Measurements from ENCODE around the gene UBE2I.

Gene UBE2I

DNA sequence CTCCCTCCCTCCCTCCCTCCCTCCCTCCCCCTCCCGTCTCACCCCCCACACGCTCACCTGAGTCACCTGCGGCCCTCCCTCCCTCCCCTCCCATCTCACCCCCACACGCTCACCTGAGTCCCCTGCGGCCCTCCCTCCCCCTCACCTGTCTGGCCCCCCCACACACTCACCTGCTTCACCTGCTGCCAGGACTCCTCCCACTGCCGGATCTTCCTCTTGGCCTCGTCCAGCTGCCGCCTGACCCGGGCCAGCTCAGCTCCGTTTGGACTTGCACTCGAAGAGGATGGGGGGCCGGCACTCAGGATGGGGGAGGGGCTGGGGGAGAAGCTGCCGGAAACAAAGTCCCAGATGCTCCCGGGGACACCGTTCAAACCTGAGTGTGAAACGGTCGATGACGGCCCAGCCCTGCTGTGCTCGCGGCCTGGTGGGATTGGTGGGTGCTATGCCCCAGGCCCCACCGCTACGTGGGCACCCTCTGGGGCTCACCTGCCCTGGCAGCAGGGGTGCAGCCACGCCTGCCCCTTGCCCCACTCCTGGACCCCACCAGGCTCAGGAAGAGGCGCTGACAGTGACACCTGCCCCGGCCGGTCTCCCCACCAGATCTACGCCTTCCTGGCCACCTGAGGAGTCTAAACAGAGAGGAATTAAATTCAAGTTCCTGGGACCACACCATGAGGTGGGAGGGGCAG is 58.2 kb downstream of the UBE2I start:
- DNase-seq (ENCODE audit: low read depth): no peak
- H3K4me3 ChIP-seq (ENCODE audit: low read depth, low read length): no peak overlapping the region

DNA sequence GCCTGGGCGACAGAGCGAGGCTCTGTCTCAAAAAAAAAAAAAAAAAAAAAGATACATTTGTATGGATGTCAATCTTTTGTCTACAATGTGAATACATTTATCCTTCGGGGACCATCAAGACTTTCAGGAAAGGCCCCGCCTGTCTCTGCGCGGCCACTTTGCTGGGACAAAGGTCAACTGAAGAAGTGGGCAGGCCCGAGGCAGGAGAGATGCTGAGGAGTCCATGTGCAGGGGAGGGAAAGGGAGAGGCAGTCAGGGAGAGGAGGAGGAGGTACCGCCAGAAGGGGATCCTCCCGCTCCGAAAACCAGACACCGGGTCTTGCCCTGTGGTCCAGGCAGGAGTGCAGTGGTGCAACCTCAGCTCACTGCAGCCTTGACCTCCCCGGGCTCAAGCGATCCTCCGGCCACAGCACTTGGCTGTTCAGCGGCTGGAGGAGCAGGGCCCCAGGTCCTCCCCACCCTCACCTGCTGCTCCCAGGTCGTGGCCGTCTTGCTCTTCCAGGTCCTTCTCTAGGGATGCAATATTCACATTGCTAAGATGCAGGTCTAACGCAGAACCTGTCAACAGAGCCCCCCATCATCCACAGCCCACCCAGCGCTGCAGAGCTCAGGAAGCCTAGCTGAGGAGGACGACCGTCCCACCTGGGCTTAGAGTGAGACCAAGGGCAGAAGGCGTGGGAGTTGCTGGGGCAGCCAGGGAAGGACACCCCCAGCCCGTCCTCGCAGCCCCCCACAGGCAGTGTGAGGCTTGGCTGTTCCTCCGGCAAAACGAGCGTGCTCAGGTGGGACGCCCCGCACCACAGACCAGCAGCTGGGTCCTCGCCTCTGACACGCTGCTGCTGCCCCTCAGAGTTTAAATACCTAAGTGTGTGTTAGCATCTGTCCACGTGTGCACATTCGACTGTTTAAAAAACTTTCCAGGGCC is 61.9 kb downstream of the UBE2I start:
- H3K4me3 ChIP-seq (ENCODE audit: low read depth, low read length): no peak overlapping the region
- no peak for DNase-seq (ENCODE audit: low read depth)

DNA sequence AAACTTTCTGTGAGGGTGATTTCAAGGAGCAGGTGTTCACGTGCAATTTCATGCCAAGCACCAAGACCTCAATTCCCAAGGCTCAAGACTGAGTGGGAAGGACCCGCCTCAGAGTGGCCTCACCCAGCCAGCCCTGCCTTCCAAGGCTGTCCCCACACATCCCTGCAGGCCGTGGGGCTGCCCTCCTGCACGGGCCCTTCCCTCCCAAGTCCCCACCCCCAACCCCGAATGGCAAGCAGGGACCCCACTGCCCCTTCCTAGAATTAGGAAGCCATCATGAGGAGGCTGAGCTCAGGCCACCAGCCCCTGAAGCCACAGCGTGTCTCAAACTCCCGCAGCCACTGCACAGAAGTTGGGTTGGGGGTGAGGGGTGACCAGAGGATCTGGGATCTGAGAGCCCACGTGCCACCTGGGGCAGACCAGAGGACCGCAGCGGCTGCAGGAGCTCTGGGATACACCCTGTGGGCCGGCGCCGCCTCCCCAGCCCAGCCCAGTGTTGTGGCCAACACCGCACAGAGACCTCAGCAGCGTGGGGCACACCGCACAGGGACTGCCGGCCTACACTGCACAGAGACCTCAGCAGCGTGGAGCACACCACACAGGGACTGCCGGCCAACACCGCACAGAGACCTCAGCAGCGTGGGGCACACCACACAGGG is 63.0 kb downstream of the UBE2I start:
- H3K4me3 ChIP-seq (ENCODE audit: low read depth, low read length): no peak overlapping the region
- DNase-seq (ENCODE audit: low read depth): no peak

DNA sequence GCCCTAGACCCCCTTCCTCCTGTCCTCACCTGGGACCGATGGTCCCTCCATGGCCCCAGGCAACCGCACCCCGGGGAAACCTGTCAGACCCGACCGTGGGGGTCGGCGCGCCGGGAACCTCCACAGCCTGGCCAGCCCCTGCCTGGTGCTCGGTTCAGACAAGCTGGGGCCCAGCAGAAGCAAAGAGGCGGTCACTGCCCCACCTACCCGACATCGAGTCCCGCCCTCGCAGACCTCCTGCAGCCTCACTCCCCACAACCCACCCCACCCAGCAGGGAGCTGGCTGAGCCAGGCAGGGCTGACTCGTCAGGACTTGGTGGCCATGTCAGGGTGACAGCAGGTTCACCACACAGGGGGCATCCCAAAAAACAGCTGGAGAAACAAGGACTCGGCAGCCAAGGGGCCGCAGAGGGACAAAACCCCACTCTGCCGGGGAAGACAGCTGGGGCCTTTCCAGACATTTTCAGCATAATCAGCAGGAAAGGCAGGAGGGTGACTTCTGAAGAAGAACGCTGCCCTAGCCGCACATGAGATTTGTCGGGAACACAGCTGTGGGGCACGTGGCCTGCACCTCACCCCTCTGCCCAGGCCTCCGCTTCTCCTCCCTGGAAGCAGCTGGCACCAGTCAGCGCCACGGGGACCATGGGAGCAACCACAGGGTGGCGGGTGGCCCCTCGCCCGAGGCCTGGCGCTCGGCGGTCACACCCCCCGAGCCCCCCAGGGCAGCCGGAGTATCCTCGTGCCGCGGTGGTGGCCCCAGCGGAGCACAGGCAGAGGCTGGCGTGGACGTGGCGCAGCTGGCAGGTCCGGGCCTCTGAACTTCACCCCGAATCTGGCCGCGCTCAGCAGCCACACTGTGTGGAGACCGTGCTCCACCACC is 65.2 kb downstream of the UBE2I start:
- DNase-seq (ENCODE audit: low read depth): peak; percentile 7
- H3K4me3 ChIP-seq (ENCODE audit: low read depth, low read length): no peak overlapping the region

DNA sequence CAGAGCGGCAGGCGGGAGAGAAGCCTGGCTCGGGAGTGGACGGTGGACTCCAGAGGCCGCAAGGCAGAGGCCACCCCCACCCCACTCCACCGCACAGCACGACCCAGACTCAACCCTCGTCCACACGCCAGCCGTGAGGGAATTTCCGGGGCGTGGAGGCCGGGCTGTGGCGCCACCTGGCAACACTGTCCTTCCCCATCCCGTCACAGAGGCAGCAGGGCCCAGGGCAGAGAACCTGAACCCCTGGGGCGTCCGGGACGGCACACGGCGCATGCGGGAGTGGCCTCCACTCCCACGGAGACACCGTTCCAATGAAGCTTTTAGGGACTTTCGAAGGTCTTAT is 65.8 kb downstream of the UBE2I start:
- DNase-seq (ENCODE audit: low read depth): no peak

DNA sequence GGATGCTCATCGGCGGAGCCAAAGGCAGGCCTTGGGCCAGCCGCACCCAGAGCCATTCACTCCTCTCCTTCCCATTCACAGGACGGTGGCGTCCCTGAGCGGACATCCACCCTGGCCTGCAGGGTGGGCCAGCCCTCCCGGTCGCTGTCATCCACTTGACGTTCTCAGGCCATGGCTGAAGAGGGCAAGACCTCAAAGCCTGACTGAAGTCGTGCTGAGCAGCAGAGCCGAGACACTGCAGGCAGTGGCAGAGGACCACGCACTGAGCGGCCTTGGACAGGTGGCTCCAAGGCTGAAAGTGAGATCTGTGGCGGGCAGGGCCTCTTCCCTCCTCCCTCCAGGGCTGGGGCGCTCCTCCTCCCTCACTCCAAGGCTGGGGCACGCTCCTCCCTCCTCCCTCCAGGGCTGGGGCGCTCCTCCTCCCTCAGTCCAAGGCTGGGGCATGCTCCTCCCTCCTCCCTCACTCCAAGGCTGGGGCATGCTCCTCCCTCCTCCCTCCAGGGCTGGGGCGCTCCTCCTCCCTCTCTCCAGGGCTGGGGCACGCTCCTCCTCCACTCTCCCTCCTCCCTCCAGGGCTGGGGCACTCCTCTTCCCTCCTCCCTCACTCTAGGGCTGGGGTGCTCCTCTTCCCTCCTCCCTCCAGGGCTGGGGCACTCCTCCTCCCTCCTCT is 66.4 kb downstream of the UBE2I start:
- no peak overlapping the region for H3K4me3 ChIP-seq (ENCODE audit: low read depth, low read length)
- no peak for DNase-seq (ENCODE audit: low read depth)

More for the DNA sequence above, 65.8 kb downstream of the UBE2I start:
- H3K4me3 ChIP-seq (ENCODE audit: low read depth, low read length): no peak overlapping the region
